A549 (cell line): Measurements from ENCODE around the gene ATP2C1. TPM values are rescaled to one million over a fixed set of nuclear protein-coding genes. Genes with fewer than 3 reads are reported as not detected.
A peak's percentile ranks its signal among the peaks of the same experiment; 100 is the strongest.

Source experiments
- ATAC-seq, 2 experiments: fragments of 200-7000 bp in 1 of 2; fragments of >200 bp in 1 of 2; cut with Nextera tagmentation in 1 of 2; cut with Tn5 transposase in 1 of 2; 3 replicates each; pipeline versions ENCODE4 v1.8.0 to v1.9.1; 2018 to 2020; ENCODE audit warnings: mild to moderate bottlenecking in 1 of 2, moderate library complexity in 1 of 2
- CTCF ChIA-PET: fragments of 300-600 bp; sonication (Branson Sonifier 250); formaldehyde crosslinking; extraction: SDS; loops from one replicate; lab custom pipeline; 2021; ENCODE audit warnings: antibody characterized with exemption, inconsistent platforms; lab: Yijun Ruan, JAX
- POLR2A ChIA-PET: fragments of 350-600 bp; formaldehyde crosslinking; extraction: SDS; loops from one replicate; lab custom pipeline; 2021; ENCODE audit warnings: antibody characterized with exemption, inconsistent platforms; lab: Yijun Ruan, JAX
- DNase-seq, 2 experiments: peaks; one replicate each; pipeline versions ENCODE4 v3.0.0 to v3.0.0-alpha.2; 2011 to 2016; ENCODE audit warnings: low read depth in 1 of 2, low spot score in 1 of 2
- FAIRE-seq: peaks from 2 replicates; lab custom pipeline; 2011; peaks lifted over from hg19 to GRCh38; lab: Jason Lieb, UNC
- H3K27ac ChIP-seq, 2 experiments: fragments of >200 bp; sonication (Bioruptor Twin); formaldehyde crosslinking; 3 replicates each; pipeline ENCODE4 v1.5.1; 2016 to 2017
- H3K4me1 ChIP-seq: fragments of >200 bp; sonication (Bioruptor Twin); formaldehyde crosslinking; 3 replicates; pipeline ENCODE4 v1.6.1; 2016
- H3K4me2 ChIP-seq: fragments of >200 bp; sonication (Bioruptor Twin); formaldehyde crosslinking; 3 replicates; pipeline ENCODE4 v1.6.1; 2016
- H3K4me3 ChIP-seq: fragments of >200 bp; sonication (Bioruptor Twin); formaldehyde crosslinking; 3 replicates; pipeline ENCODE4 v1.5.1; 2016
- H3K9me3 ChIP-seq: fragments of >200 bp; sonication (Bioruptor Twin); formaldehyde crosslinking; 3 replicates; pipeline ENCODE4 v1.6.1; 2016
- BCL3 ChIP-seq: fragments of >200 bp; sonication (Bioruptor Twin); formaldehyde crosslinking; IDR thresholded peaks from 3 replicates; pipeline ENCODE4 v1.6.1; 2016
- EHF ChIP-seq: fragments of 250-450 bp; sonication (Bioruptor Pico); IDR thresholded peaks from 2 replicates; pipeline ENCODE4 v1.5.0; 2020; ENCODE audit warnings: mild to moderate bottlenecking
- ELK1 ChIP-seq: fragments of 150-350 bp; IDR thresholded peaks from 2 replicates; pipeline ENCODE4 v1.6.1; 2014; ENCODE audit warnings: low read depth, mild to moderate bottlenecking, low read length
- EP300 ChIP-seq, 2 experiments: fragments of >200 bp; sonication (Bioruptor Twin); formaldehyde crosslinking; IDR thresholded peaks; 2 replicates in 1 of 2; 3 replicates in 1 of 2; pipeline ENCODE4 v1.6.1; 2016 to 2017
- ESRRA ChIP-seq: fragments of 150-350 bp; IDR thresholded peaks from 2 replicates; pipeline ENCODE4 v1.6.1; 2014; ENCODE audit warnings: mild to moderate bottlenecking, low read length, borderline replicate concordance
- HMGXB4 ChIP-seq: fragments of 250-450 bp; sonication (Bioruptor Pico); IDR thresholded peaks from 2 replicates; pipeline ENCODE4 v1.5.0; 2021; ENCODE audit warnings: mild to moderate bottlenecking, moderate library complexity, borderline replicate concordance
- HOXA7 ChIP-seq: fragments of 250-450 bp; sonication (Bioruptor Pico); IDR thresholded peaks from 2 replicates; pipeline ENCODE4 v1.5.0; 2020; ENCODE audit warnings: mild to moderate bottlenecking, moderate library complexity
- HOXB13 ChIP-seq: fragments of 250-450 bp; sonication (Bioruptor Pico); IDR thresholded peaks from 2 replicates; pipeline ENCODE4 v1.5.0; 2020; ENCODE audit warnings: low read depth, mild to moderate bottlenecking, moderate library complexity
- JUN ChIP-seq, 2 experiments: fragments of >200 bp; sonication (Bioruptor Twin); formaldehyde crosslinking; IDR thresholded peaks; 2 replicates in 1 of 2; 3 replicates in 1 of 2; pipeline ENCODE4 v1.6.1; 2016 to 2017
- KDM5A ChIP-seq: fragments of 200-600 bp; sonication (generic); IDR thresholded peaks from 2 replicates; pipeline ENCODE4 v1.6.1; 2016; ENCODE audit warnings: antibody characterized with exemption, mild to moderate bottlenecking
- MAFK ChIP-seq: fragments of 450-650 bp; IDR thresholded peaks from 2 replicates; pipeline ENCODE4 v1.6.1; 2014; ENCODE audit not compliant: partially characterized antibody
- MAX ChIP-seq: IDR thresholded peaks from 2 replicates; pipeline ENCODE4 v1.6.1; 2012
- MYC ChIP-seq: IDR thresholded peaks from 2 replicates; pipeline ENCODE4 v1.6.1; 2012; ENCODE audit warnings: mild to moderate bottlenecking, inconsistent platforms, low read length, improper control_type of control experiment, borderline replicate concordance
- NPAS2 ChIP-seq: fragments of 250-450 bp; sonication (Bioruptor Pico); IDR thresholded peaks from 2 replicates; pipeline ENCODE4 v1.8.0; 2022; ENCODE audit warnings: mild to moderate bottlenecking, moderate library complexity, borderline replicate concordance
- PHF8 ChIP-seq: fragments of 200-600 bp; sonication (generic); IDR thresholded peaks from 2 replicates; pipeline ENCODE4 v1.6.1; 2016; ENCODE audit warnings: low read depth, mild to moderate bottlenecking, antibody characterized with exemption, moderate library complexity, borderline replicate concordance
- POLR2A ChIP-seq: IDR thresholded peaks from 2 replicates; pipeline ENCODE4 v1.6.1; 2012; ENCODE audit warnings: mild to moderate bottlenecking, low read length
- RCOR1 ChIP-seq: fragments of 150-350 bp; IDR thresholded peaks from 2 replicates; pipeline ENCODE4 v1.6.1; 2014; ENCODE audit warnings: antibody characterized with exemption, low read length, low read depth
- REST ChIP-seq: fragments of 200-600 bp; sonication (generic); IDR thresholded peaks from 2 replicates; pipeline ENCODE4 v1.6.1; 2016; ENCODE audit warnings: antibody characterized with exemption, mild to moderate bottlenecking, moderate library complexity
- TP53 ChIP-seq: fragments of 250-450 bp; sonication (Bioruptor Pico); IDR thresholded peaks from 2 replicates; pipeline ENCODE4 v1.5.0; 2021; ENCODE audit warnings: mild to moderate bottlenecking, moderate library complexity
- ZC3H11A ChIP-seq: fragments of 450-650 bp; IDR thresholded peaks from 2 replicates; pipeline ENCODE4 v1.6.1; 2014; ENCODE audit warnings: antibody characterized with exemption, mild to moderate bottlenecking
- ZFP36 ChIP-seq: fragments of 450-650 bp; IDR thresholded peaks from 2 replicates; pipeline ENCODE4 v1.6.1; 2014; ENCODE audit warnings: borderline replicate concordance; ENCODE audit not compliant: partially characterized antibody
- WGBS: methylation state at CpG from one replicate; pipeline ENCODE4 v1.1.6; 2017; ENCODE audit errors: missing lambda C conversion rate; 5-methylcytosine and 5-hydroxymethylcytosine counted together
- polyA minus RNA-seq: library from RNA; depleted of rRNA, polyadenylated mRNA; stranded (reverse); fragments of >200 nt; gene quantifications from 2 replicates; pipeline ENCODE4 v1.2.3, GENCODE V29; 2011; rRNA and poly(A)+ RNA removed
- polyA plus RNA-seq, 4 experiments: library from polyadenylated mRNA; depleted of rRNA in 3 of 4; stranded (reverse); fragments of >200 nt; fragmentation: RNase III in 1 of 4; extraction: RNeasy Plus Mini Kit Qiagen cat#74134 plus additional on column Dnase treatment in 1 of 4; gene quantifications; 2 replicates in 3 of 4; 3 replicates in 1 of 4; pipeline ENCODE4 v1.2.3, GENCODE V29; 2011 to 2017

ATP2C1 gene
- polyA plus RNA-seq (2011; rRNA removed) (69.4 and 74.3 TPM in 2 replicates), polyA plus RNA-seq (2017; fragmentation: RNase III; extraction: RNeasy Plus Mini Kit Qiagen cat#74134 plus additional on column Dnase treatment) (48.1 to 48.8 TPM (median 48.3 TPM) in 3 replicates), polyA minus RNA-seq (35.1 and 41.9 TPM in 2 replicates)
- polyA plus RNA-seq (2012; cell fraction: cytosol; rRNA removed) = 13.6 and 16.0 TPM in 2 replicates
- polyA plus RNA-seq (2012; cell fraction: nucleus; rRNA removed) = 10.1 and 17.9 TPM in 2 replicates

- no peak for TF ChIP-seq HOXB13 (CRISPR knock-in tag)
- TF ChIP-seq PHF8 = peak; percentile 84; the same call in 1 of the 2 replicates
- TF ChIP-seq KDM5A = peak; percentile 69; the same call in 1 of the 2 replicates
- TF ChIP-seq JUN (IDR thresholded peaks at IDR 0.05) = peak in 1 of 2 experiments; percentile 80; a peak in 2 of 5 replicates
- TF ChIP-seq MYC = no peak; the same call in 1 of the 2 replicates
- no peak for TF ChIP-seq ELK1
- peak; percentile 30; the same call in 1 of the 2 replicates for TF ChIP-seq REST
- no peak for TF ChIP-seq ESRRA
- peak; percentile 58 for TF ChIP-seq POLR2A
- peak; percentile 40; the same call in 1 of the 2 replicates for TF ChIP-seq MAX
- 0 out of 3 replicates have a peak, but pooled peaks have one; percentile 24 for TF ChIP-seq BCL3
- POLR2A ChIA-PET = interaction anchor here (0.6 to 1.7 kb wide), 15 partner anchors 11 to 618 kb away, joined by 3 to 6 read pairs (median 4); partner anchors contain the start of genes ASTE1 and NEK11
- FAIRE-seq (no peak), DNase-seq (peak; percentile 71 to 90), ATAC-seq (peak; percentile 94 to 98)
- peak within 1 kb of the TSS; percentile 98 to 99 for H3K27ac ChIP-seq
- no peaks in the 10 kb centered on the region for H3K9me3 ChIP-seq
- peak within 1 kb of the TSS; percentile 88 for H3K4me2 ChIP-seq
- H3K4me1 ChIP-seq = peaks cover 19% of the 10 kb centered on the region; the same call in 2 of the 3 replicates
- H3K4me3 ChIP-seq = peak within 1 kb of the TSS; percentile 99
- CTCF ChIA-PET = interaction anchor here (0.5 to 3.9 kb wide), 33 partner anchors 11 to 1733 kb away, joined by 3 to 17 read pairs (median 3); no protein-coding TSS in a partner anchor
- WGBS = no CpG with 5 or more reads among the region's 69 CpGs
These were observed at the start of gene ATP2C1 for GRCh38 chr3:130893376-130894129. ATP2C1 (plus strand) TSS chr3:130894084; CDS start chr3:130894770, 686 bp downstream.

- ATAC-seq (no peak), FAIRE-seq (no peak), DNase-seq (no peak)
- H3K9me3 ChIP-seq = no peaks in the 10 kb centered on the region
- no peak overlapping the region for H3K4me3 ChIP-seq
- CTCF ChIA-PET = no interaction called here
- POLR2A ChIA-PET = no interaction called here
- TF ChIP-seq ZC3H11A = no peak
- no peak for TF ChIP-seq EP300 (IDR thresholded peaks at IDR 0.05)
- 88% methylated on average over 1 of the region's 1 CpG for WGBS
- H3K27ac ChIP-seq = no peak overlapping the region
- no peaks in the 10 kb centered on the region for H3K4me1 ChIP-seq
- H3K4me2 ChIP-seq = no peak overlapping the region
These were observed 49.4 kb upstream of the ATP2C1 start for GRCh38 chr3:130844462-130844861.

GRCh38 chr3:130846181-130846580 lies 47.7 kb upstream of the ATP2C1 start:
- no peak overlapping the region for H3K4me3 ChIP-seq
- H3K27ac ChIP-seq = no peak overlapping the region
- no peak overlapping the region for H3K4me2 ChIP-seq
- 29% methylated on average over 1 of the region's 1 CpG for WGBS
- no peaks in the 10 kb centered on the region for H3K9me3 ChIP-seq
- DNase-seq = no peak
- ChIA-PET POLR2A (no interaction called here), CTCF (no interaction called here)
- no peak for ATAC-seq
- H3K4me1 ChIP-seq = no peaks in the 10 kb centered on the region
- no peak for FAIRE-seq
- TF ChIP-seq RCOR1 (no peak), NPAS2 (CRISPR knock-in tag) (no peak), MAX (no peak), TP53 (CRISPR knock-in tag) (no peak), HMGXB4 (CRISPR knock-in tag) (no peak), PHF8 (no peak), ZFP36 (no peak), MAFK (no peak), ESRRA (no peak), HOXA7 (no peak), EHF (CRISPR knock-in tag) (no peak)
